CD4-positive, alpha-beta memory T cell (primary cell): ENCODE measurements around the gene ADSL. TPM values are rescaled to one million over a fixed set of nuclear protein-coding genes. Genes with fewer than 3 reads are reported as not detected.
"Not testable (repeated sequence)": the region's sequence is repeated elsewhere in the genome, so short reads cannot be mapped to it uniquely, and the experiment has no call there.

Experiments used
- CTCF ChIA-PET: fragments of 350-600 bp; sonication (Branson Sonifier 250); formaldehyde crosslinking; loops from one replicate; lab custom pipeline; 2021; ENCODE audit warnings: inconsistent platforms; ENCODE audit not compliant: partially characterized antibody; lab: Charles Lee
- POLR2A ChIA-PET: fragments of 350-600 bp; sonication (Branson Sonifier 250); formaldehyde crosslinking; loops from one replicate; lab custom pipeline; 2021; ENCODE audit not compliant: partially characterized antibody; lab: Charles Lee
- DNase-seq, 5 donors: peaks; one replicate each; pipeline versions ENCODE4 v3.0.0 to v3.0.0-alpha.2; 2020 to 2022; ENCODE audit warnings: mixed read lengths in 1 of 5
- H3K27ac ChIP-seq: one replicate; pipeline ENCODE4 v1.7.0; 2013; ENCODE audit warnings: low read depth, low read length
- H3K27me3 ChIP-seq: 2 replicates; pipeline ENCODE4 v1.7.0; 2013; ENCODE audit warnings: mild to moderate bottlenecking, low read length, moderate library complexity; ENCODE audit not compliant: insufficient read depth
- H3K36me3 ChIP-seq: 2 replicates; pipeline ENCODE4 v1.7.0; 2013; ENCODE audit warnings: mild to moderate bottlenecking, low read length, moderate library complexity; ENCODE audit not compliant: insufficient read depth
- H3K4me1 ChIP-seq: 2 replicates; pipeline ENCODE4 v1.7.0; 2013; ENCODE audit warnings: mild to moderate bottlenecking, low read length, moderate library complexity; ENCODE audit not compliant: insufficient read depth
- H3K4me3 ChIP-seq, 2 donors: one replicate each; pipeline ENCODE4 v1.7.0; 2013; ENCODE audit warnings: low read length in 2 of 2, mild to moderate bottlenecking in 1 of 2
- H3K9me3 ChIP-seq, 2 donors: one replicate each; pipeline ENCODE4 v1.7.0; 2013; ENCODE audit warnings: low read length in 2 of 2, control low read depth in 1 of 2; ENCODE audit not compliant: control insufficient read depth in 1 of 2
- H3K27ac Mint-ChIP-seq, 7 donors: one replicate each; pipeline ENCODE4 v1.8.0; 2020 to 2021; ENCODE audit warnings: mixed read lengths in 7 of 7, mild to moderate bottlenecking in 6 of 7, inconsistent platforms in 3 of 7, moderate library complexity in 3 of 7
- H3K27me3 Mint-ChIP-seq, 2 donors: one replicate each; pipeline ENCODE4 v1.8.0; 2020 to 2021; ENCODE audit warnings: mixed read lengths in 2 of 2
- H3K36me3 Mint-ChIP-seq, 2 donors: one replicate each; pipeline ENCODE4 v1.8.0; 2020 to 2021; ENCODE audit warnings: mixed read lengths in 2 of 2, inconsistent platforms in 1 of 2, mild to moderate bottlenecking in 1 of 2
- H3K4me1 Mint-ChIP-seq, 4 donors: one replicate each; pipeline ENCODE4 v1.8.0; 2020 to 2021; ENCODE audit warnings: mixed read lengths in 4 of 4, mild to moderate bottlenecking in 1 of 4
- H3K4me3 Mint-ChIP-seq, 8 donors: one replicate each; pipeline ENCODE4 v1.8.0; 2020 to 2021; ENCODE audit warnings: mixed read lengths in 8 of 8, mild to moderate bottlenecking in 7 of 8, moderate library complexity in 6 of 8, inconsistent platforms in 3 of 8
- H3K9me3 Mint-ChIP-seq, 8 donors: one replicate each; pipeline ENCODE4 v1.8.0; 2020 to 2021; ENCODE audit warnings: mixed read lengths in 8 of 8, mild to moderate bottlenecking in 5 of 8, inconsistent platforms in 3 of 8, moderate library complexity in 1 of 8
- intact Hi-C: fragments of 100-400 bp; cut with micrococcal nuclease; formaldehyde crosslinking; loops from one replicate; pipeline ENCODE4 v1.15.1; 2023
- polyA plus RNA-seq, 2 donors: library from polyadenylated mRNA; unstranded; fragments of 300-500 nt; fragmentation: Illumina TruSeq; gene quantifications; one replicate each; pipeline ENCODE4 v1.2.3, GENCODE V29; 2021
- total RNA-seq, 2 experiments: library from RNA; stranded (reverse); gene quantifications; one replicate each; pipeline ENCODE4 v1.2.3, GENCODE V29; 2021

ADSL gene
- total and polyA plus RNA-seq, 4 experiments from 2014 or later = 63.3 to 199 (median 109) TPM

- Mint-ChIP-seq H3K27ac (peak overlapping the region in 6 of 7 donors; percentile 0 to 75 (median 40)), H3K4me1 (peaks cover 25 to 42% (median 32%) of the 10 kb centered on the region in 4 donors), H3K4me3 (no peak overlapping the region), H3K27me3 (no peaks in the 10 kb centered on the region), H3K9me3 (peaks cover 0 to 2% (median 0%) of the 10 kb centered on the region in 8 donors), H3K36me3 (peaks cover 70 to 86% of the 10 kb centered on the region in 2 donors)
- H3K27me3 ChIP-seq = no peaks in the 10 kb centered on the region
- ChIA-PET CTCF (interaction anchor here (0.8 to 2.7 kb wide), 2 partner anchors 38 to 132 kb away, joined by 3 to 13 read pairs; partner anchors contain the start of gene TNRC6B), POLR2A (interaction anchor here (1.0 to 2.2 kb wide), 4 partner anchors 36 to 265 kb away, joined by 4 to 13 read pairs (median 6); partner anchors contain the start of gene ADSL)
- H3K27ac ChIP-seq = no peak overlapping the region
- H3K4me3 ChIP-seq = no peak overlapping the region
- no peak for DNase-seq
- no peaks in the 10 kb centered on the region for H3K9me3 ChIP-seq
- H3K4me1 ChIP-seq = peaks cover 14% of the 10 kb centered on the region
- intact Hi-C loops = loop anchor here (5.0 kb wide), 1 partner anchor 38 kb away; the partner anchor contains the start of gene ADSL
- peaks cover 71% of the 10 kb centered on the region for H3K36me3 ChIP-seq
These were observed 36.7 kb upstream of the ADSL start for GRCh38 chr22:40309631-40310030.

GRCh38 chr22:40310081-40310767 lies 36.1 kb upstream of the ADSL start:
- H3K9me3 Mint-ChIP-seq = peaks cover 0 to 2% (median 0%) of the 10 kb centered on the region in 8 donors
- ChIA-PET POLR2A (interaction anchor here (1.0 to 2.0 kb wide), 2 partner anchors 38 to 266 kb away, joined by 5 to 6 read pairs; no protein-coding TSS in a partner anchor), CTCF (interaction anchor here (0.8 to 2.7 kb wide), 2 partner anchors 37 to 133 kb away, joined by 3 to 13 read pairs; partner anchors contain the start of gene TNRC6B)
- Histone ChIP-seq H3K36me3 (peaks cover 74% of the 10 kb centered on the region), H3K27ac (no peak overlapping the region), H3K4me1 (peaks cover 14% of the 10 kb centered on the region), H3K4me3 (no peak overlapping the region), H3K9me3 (no peaks in the 10 kb centered on the region), H3K27me3 (no peaks in the 10 kb centered on the region)
- H3K4me1 Mint-ChIP-seq = peaks cover 25 to 39% (median 34%) of the 10 kb centered on the region in 4 donors
- H3K4me3 Mint-ChIP-seq = no peak overlapping the region
- peak overlapping the region in 4 of 7 donors; percentile 19 to 82 (median 58) for H3K27ac Mint-ChIP-seq
- intact Hi-C loops = loop anchor here (5.0 kb wide), 1 partner anchor 37 kb away; the partner anchor contains the start of gene ADSL
- H3K36me3 Mint-ChIP-seq = peaks cover 70 to 83% of the 10 kb centered on the region in 2 donors
- H3K27me3 Mint-ChIP-seq = no peaks in the 10 kb centered on the region
- no peak for DNase-seq

- ChIA-PET CTCF (interaction anchor here (2.7 kb wide), 1 partner anchor 37 kb away, joined by 13 read pairs; no protein-coding TSS in a partner anchor), POLR2A (no interaction called here)
- Mint-ChIP-seq H3K27me3 (no peaks in the 10 kb centered on the region), H3K4me3 (no peak overlapping the region), H3K4me1 (peaks cover 29 to 44% (median 36%) of the 10 kb centered on the region in 4 donors), H3K36me3 (peaks cover 71 to 83% of the 10 kb centered on the region in 2 donors), H3K9me3 (peaks cover 0 to 6% (median 0%) of the 10 kb centered on the region in 8 donors), H3K27ac (peak overlapping the region in 5 of 7 donors; percentile 16 to 82 (median 66))
- no peak for DNase-seq
- H3K9me3 ChIP-seq = no peaks in the 10 kb centered on the region
- no peak overlapping the region for H3K4me3 ChIP-seq
- peaks cover 14% of the 10 kb centered on the region for H3K4me1 ChIP-seq
- peaks cover 80% of the 10 kb centered on the region for H3K36me3 ChIP-seq
- no peaks in the 10 kb centered on the region for H3K27me3 ChIP-seq
- intact Hi-C loops = loop anchor here (5.0 kb wide), 1 partner anchor 37 kb away; the partner anchor contains the start of gene ADSL
- H3K27ac ChIP-seq = no peak overlapping the region
These were observed 35.6 kb upstream of the ADSL start for GRCh38 chr22:40310768-40311120.

- H3K9me3 ChIP-seq, DNase-seq, H3K4me3 ChIP-seq, H3K27me3 Mint-ChIP-seq, H3K27me3 ChIP-seq, H3K27ac ChIP-seq, H3K9me3 Mint-ChIP-seq, H3K4me3 Mint-ChIP-seq, CTCF ChIA-PET: not testable (repeated sequence)
- Mint-ChIP-seq H3K27ac (peak overlapping the region in 3 of 7 donors; percentile 55 to 88 (median 69)), H3K36me3 (peaks cover 76 to 91% of the 10 kb centered on the region in 2 donors), H3K4me1 (peaks cover 30 to 48% (median 38%) of the 10 kb centered on the region in 4 donors)
- intact Hi-C loops = loop anchor here (5.0 kb wide), 1 partner anchor 36 kb away; the partner anchor contains the start of gene ADSL
- Histone ChIP-seq H3K36me3 (peaks cover 84% of the 10 kb centered on the region), H3K4me1 (peaks cover 17% of the 10 kb centered on the region)
- POLR2A ChIA-PET = interaction anchor here (0.7 to 1.0 kb wide), 3 partner anchors 12 to 35 kb away, joined by 3 to 4 read pairs (median 3); no protein-coding TSS in a partner anchor
These were observed 34.7 kb upstream of the ADSL start for GRCh38 chr22:40311646-40312045.

- ChIA-PET POLR2A (interaction anchor here (0.7 to 1.0 kb wide), 2 partner anchors 12 to 35 kb away, joined by 3 to 4 read pairs; no protein-coding TSS in a partner anchor), CTCF (no interaction called here)
- Histone ChIP-seq H3K36me3 (peaks cover 87% of the 10 kb centered on the region), H3K27me3 (no peaks in the 10 kb centered on the region), H3K27ac (no peak overlapping the region), H3K4me3 (no peak overlapping the region), H3K9me3 (no peaks in the 10 kb centered on the region), H3K4me1 (peaks cover 19% of the 10 kb centered on the region)
- intact Hi-C loops = loop anchor here (5.0 kb wide), 1 partner anchor 35 kb away; the partner anchor contains the start of gene ADSL
- peaks cover 80 to 95% of the 10 kb centered on the region in 2 donors for H3K36me3 Mint-ChIP-seq
- no peak for DNase-seq
- H3K9me3 Mint-ChIP-seq = peaks cover 0 to 6% (median 0%) of the 10 kb centered on the region in 8 donors
- no peak overlapping the region for H3K4me3 Mint-ChIP-seq
- H3K4me1 Mint-ChIP-seq = peaks cover 34 to 52% (median 42%) of the 10 kb centered on the region in 4 donors
- H3K27me3 Mint-ChIP-seq = no peaks in the 10 kb centered on the region
- H3K27ac Mint-ChIP-seq = peak overlapping the region in 5 of 7 donors; percentile 67 to 90 (median 88)
These were observed 34.2 kb upstream of the ADSL start for GRCh38 chr22:40312050-40312449.

- Histone ChIP-seq H3K4me3 (no peak overlapping the region), H3K9me3 (no peaks in the 10 kb centered on the region), H3K4me1 (peaks cover 19% of the 10 kb centered on the region), H3K27me3 (no peaks in the 10 kb centered on the region), H3K36me3 (peaks cover 86% of the 10 kb centered on the region), H3K27ac (no peak overlapping the region)
- CTCF ChIA-PET = interaction anchor here (0.6 kb wide), 1 partner anchor 33 kb away, joined by 3 read pairs; no protein-coding TSS in a partner anchor
- Mint-ChIP-seq H3K4me1 (peaks cover 25 to 49% (median 36%) of the 10 kb centered on the region in 4 donors), H3K27ac (peak overlapping the region; percentile 24 to 85 (median 59)), H3K36me3 (peaks cover 80 to 96% of the 10 kb centered on the region in 2 donors), H3K4me3 (no peak overlapping the region), H3K27me3 (no peaks in the 10 kb centered on the region), H3K9me3 (peaks cover 0 to 10% (median 0%) of the 10 kb centered on the region in 8 donors)
- DNase-seq = no peak
- POLR2A ChIA-PET = interaction anchor here (0.7 to 1.0 kb wide), 2 partner anchors 10 to 27 kb away, joined by 3 to 4 read pairs; no protein-coding TSS in a partner anchor
- intact Hi-C loops = loop anchor here (5.0 kb wide), 1 partner anchor 34 kb away; the partner anchor contains the start of gene ADSL
These were observed 33.3 kb upstream of the ADSL start for GRCh38 chr22:40313007-40313406.
